ENCODE results near the gene PTGS1. TPM values are rescaled to one million over a fixed set of nuclear protein-coding genes. Genes with fewer than 3 reads are reported as not detected.
"Not testable (repeated sequence)": the region's sequence is repeated elsewhere in the genome, so short reads cannot be mapped to it uniquely, and the experiment has no call there.

PTGS1 gene
- under 1 TPM; 0.47 to 0.62 TPM for total RNA-seq

DNA sequence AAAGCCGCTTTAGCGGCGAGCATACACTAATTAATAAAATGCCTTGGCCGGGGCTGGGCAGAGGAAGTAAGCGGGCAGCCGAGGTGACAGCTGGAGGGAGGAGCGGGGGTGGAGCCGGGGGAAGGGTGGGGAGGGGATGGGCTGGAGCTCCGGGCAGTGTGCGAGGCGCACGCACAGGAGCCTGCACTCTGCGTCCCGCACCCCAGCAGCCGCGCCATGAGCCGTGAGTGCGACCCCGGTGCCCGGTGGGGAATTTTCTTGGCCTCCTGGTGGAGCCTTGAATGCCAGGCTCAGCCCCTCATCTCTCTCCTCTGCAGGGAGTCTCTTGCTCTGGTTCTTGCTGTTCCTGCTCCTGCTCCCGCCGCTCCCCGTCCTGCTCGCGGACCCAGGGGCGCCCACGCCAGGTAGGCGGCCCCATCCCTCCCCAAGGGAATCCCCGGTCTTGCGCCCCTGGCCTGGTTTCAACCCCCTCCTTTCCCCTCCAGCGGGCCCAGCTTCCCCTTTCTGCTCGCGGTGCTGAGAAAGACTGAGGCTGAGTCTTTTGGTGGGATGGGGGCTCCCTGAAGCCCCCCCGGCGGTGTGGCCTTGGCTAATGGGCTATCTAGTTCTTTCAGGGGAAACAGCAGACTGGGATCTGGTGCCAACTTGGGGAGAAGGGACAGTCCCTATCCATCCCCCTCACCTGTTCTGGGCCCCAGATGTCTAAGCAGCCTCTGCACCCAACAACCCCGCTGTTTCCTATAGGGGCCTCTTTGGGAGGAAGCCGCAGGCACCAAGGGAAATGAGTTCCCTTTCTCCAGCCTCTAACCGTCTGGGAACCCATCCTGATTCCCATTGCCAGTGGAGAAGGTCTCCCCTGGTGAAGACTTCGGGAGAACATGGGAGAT lies at the start of gene PTGS1:
TSS of gene PTGS1 (plus strand) at position 156 of the 887 bp plus-strand sequence. CDS start at position 217, 61 bp downstream.
- Mint-ChIP-seq H3K27ac (no peak within 1 kb of the TSS), H3K36me3 (no peaks in the 10 kb centered on the region), H3K9me3 (no peaks in the 10 kb centered on the region), H3K4me1 (peaks cover 4% of the 10 kb centered on the region), H3K27me3 (peaks cover 33% of the 10 kb centered on the region), H3K4me3 (peak within 1 kb of the TSS; percentile 60)
- DNase-seq: peak; percentile 21

DNA sequence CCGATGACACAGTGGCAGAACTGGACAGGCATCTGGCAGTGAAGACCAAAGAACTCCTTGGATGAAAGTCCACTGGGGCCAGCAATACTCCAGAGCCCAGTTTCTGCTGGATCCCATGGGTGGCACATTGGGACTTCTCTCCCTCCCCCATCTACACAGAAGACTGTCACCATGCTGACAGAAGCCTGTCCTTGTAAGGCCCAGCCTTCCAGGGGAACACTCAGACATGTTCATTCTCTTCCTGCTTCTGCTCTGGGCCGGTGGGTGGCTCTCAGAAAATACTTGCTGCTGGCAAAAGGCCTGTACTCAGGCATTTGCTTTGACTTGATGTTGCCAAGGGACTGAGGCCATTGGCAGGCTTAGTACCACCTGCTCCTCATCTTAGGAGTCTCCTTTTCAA lies 48.3 kb upstream of the PTGS1 start:
- no peaks in the 10 kb centered on the region for H3K27me3 Mint-ChIP-seq
- no peaks in the 10 kb centered on the region for H3K9me3 Mint-ChIP-seq
- H3K4me1 Mint-ChIP-seq: peaks cover 2% of the 10 kb centered on the region
- H3K36me3 Mint-ChIP-seq: peaks cover 20% of the 10 kb centered on the region
- H3K27ac Mint-ChIP-seq: no peak overlapping the region
- DNase-seq: no peak
- H3K4me3 Mint-ChIP-seq: no peak overlapping the region

DNA sequence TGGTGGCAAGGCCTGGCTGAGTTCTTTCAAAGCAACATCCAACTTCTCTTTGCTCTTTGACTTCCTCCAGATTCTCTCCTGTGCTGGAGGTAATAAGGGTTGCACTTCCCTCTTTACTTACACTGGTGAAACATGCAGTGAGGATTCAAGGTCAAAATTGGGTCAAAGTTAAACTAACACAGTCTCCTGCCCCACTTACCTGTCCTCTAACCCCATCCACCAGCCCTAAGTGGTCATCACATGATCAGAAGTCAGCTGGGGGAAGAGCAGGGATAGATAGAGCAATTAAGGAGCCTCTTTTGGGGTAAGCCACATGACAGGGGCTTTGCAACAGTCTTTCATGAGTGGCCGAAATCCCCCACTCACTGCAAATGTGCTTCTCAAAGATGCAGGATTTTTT lies 46.2 kb upstream of the PTGS1 start:
- H3K9me3 Mint-ChIP-seq, H3K27ac Mint-ChIP-seq, H3K4me1 Mint-ChIP-seq, H3K4me3 Mint-ChIP-seq, H3K27me3 Mint-ChIP-seq, DNase-seq: not testable (repeated sequence)
- H3K36me3 Mint-ChIP-seq: peaks cover 23% of the 10 kb centered on the region

DNA sequence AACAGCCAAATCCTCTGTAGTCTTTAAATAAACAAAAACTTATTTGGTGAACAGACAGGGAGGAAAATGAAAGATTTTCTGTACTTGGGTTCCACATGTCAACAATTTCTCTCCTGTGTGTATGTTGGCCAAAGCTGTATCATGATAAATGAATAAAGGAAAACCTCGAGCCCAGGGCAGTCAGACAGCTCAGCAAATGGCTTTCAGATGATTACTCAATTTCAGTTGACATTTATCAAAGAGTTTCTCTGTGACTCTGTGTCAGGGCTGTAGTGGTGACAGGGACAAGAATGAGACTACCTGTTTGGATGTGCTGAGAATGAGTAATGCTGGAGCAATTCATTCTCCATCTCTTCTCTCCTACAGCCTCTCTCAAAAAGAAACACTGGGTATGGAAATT lies 45.7 kb upstream of the PTGS1 start:
- Mint-ChIP-seq H3K4me1 (no peaks in the 10 kb centered on the region), H3K4me3 (no peak overlapping the region), H3K36me3 (peaks cover 22% of the 10 kb centered on the region), H3K27ac (no peak overlapping the region), H3K9me3 (no peaks in the 10 kb centered on the region), H3K27me3 (no peaks in the 10 kb centered on the region)
- no peak for DNase-seq

DNA sequence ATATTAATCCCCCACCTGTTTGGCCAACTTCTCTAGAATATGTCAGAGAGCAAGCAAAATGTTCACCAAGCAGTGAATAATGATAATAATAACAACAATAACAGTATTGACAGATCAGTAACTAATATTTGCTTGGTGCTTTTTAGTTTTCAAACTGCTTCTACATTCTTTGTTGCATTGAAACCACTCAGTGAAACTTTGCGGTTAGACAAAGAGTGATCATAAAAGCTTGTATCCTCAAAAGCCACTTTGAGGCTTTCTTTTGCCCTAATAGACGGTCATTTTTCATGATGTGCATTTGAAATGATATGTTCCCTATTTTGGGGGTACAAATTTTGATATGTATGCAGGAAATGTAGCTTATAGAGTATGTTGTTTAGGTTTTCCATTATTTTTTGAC lies 43.6 kb upstream of the PTGS1 start:
- Mint-ChIP-seq H3K36me3 (peaks cover 22% of the 10 kb centered on the region), H3K4me3 (no peak overlapping the region), H3K4me1 (no peaks in the 10 kb centered on the region), H3K27ac (no peak overlapping the region), H3K9me3 (no peaks in the 10 kb centered on the region), H3K27me3 (no peaks in the 10 kb centered on the region)
- no peak for DNase-seq

DNA sequence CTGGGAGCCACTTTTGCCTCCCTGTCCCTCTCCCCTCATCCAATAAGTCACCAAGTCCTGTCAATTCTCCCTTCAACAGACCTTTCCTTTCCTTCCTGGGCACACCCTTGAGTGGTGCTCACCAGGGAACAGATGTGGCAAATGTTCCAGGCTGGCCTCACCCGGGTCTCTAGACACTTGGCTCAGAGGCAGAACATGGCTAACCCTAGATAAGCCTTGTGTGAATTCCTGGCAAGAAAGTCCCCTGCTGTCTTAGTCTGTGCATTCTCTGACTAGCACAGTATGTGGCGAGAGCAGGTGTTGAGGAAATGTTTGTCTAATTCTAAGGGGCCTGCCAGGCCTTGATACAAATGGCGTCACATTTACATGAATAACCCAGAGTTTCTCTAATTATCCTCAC lies 41.2 kb upstream of the PTGS1 start:
- Mint-ChIP-seq H3K4me3 (no peak overlapping the region), H3K9me3 (no peaks in the 10 kb centered on the region), H3K27ac (no peak overlapping the region), H3K4me1 (no peaks in the 10 kb centered on the region), H3K27me3 (no peaks in the 10 kb centered on the region), H3K36me3 (peaks cover 8% of the 10 kb centered on the region)
- no peak for DNase-seq

DNA sequence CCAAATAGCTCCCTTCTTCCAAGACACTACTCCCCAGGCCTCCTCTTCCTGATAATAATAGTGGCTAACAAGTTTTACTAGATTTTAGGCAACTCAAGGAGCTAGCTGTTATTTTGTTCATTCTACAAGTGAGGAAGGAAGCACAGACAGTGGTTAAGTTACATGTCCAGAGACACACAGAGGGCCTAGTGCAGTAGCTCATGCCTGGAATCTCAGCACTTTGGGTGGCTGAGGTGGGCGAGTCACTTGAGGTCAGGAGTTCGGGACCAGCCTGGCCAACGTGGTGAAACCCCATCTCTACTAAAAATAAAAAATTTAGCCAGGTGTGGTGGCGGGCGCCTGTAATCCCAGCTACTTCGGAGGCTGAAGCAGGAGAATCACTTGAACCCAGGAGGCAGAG lies 40.4 kb upstream of the PTGS1 start:
- H3K4me1 Mint-ChIP-seq, H3K36me3 Mint-ChIP-seq, H3K4me3 Mint-ChIP-seq, DNase-seq, H3K27ac Mint-ChIP-seq, H3K9me3 Mint-ChIP-seq, H3K27me3 Mint-ChIP-seq: not testable (repeated sequence)

DNA sequence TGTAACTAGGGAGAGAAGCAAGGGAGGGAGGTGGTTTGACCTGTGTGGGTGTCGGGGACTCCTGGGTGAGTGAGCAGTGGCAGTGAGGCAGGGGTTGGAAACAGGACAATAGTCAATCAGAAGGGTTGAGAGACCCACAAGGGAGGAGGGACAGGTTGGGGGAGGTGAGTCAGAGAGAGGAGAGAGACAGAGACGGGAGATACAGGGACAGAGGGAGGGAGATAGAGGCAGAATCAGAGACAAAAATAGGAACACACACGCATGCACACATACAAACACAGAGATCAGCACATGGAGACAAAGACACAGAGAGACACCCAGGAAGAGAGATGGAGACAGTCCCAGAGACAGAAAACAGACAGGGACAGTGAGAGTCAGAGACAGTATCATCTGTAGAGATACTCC lies 39.3 kb upstream of the PTGS1 start:
- Mint-ChIP-seq H3K9me3 (no peaks in the 10 kb centered on the region), H3K27me3 (no peaks in the 10 kb centered on the region), H3K27ac (no peak overlapping the region), H3K36me3 (peaks cover 8% of the 10 kb centered on the region), H3K4me1 (no peaks in the 10 kb centered on the region), H3K4me3 (no peak overlapping the region)
- no peak for DNase-seq

DNA sequence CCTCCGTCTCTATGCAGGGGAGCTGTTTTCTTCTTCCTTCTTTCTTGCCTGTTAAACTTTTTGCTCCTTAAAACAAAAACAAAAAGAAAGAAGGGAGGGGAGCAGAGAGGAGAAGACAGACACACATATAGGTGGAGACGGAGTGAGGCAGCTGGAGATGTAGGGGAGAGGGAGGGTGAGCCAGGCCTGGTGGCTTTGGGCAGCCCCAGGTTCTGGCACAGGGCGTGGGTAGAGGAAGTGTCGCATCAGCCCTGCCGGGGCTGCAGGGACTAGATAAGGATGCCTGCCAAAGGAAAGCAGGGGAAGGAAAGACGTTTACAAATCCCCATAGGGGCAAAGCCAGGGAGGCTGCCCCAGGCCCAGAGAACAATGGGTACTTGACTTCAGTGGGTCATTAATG lies 38.7 kb upstream of the PTGS1 start:
- no peak for DNase-seq
- Mint-ChIP-seq H3K36me3 (peaks cover 8% of the 10 kb centered on the region), H3K9me3 (no peaks in the 10 kb centered on the region), H3K27me3 (no peaks in the 10 kb centered on the region), H3K27ac (no peak overlapping the region), H3K4me1 (no peaks in the 10 kb centered on the region), H3K4me3 (no peak overlapping the region)

DNA sequence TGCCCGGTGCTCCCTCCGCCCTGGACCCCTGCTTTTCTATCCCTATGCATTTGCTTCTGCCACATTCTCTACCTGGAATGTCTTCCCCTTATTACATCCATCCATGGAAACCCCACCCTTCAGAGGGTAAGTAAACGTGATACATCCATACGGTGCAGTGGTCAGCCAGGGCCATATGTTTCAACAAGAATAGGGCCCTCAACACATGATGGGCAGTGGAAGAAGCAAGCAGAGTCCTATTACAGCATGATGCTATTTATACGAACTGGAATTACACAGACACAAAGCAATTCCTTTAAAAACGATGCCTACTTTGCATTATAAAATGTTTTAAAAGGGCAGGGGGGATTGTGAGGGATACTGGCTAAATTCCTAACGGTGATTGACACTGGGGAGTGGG lies 38.2 kb upstream of the PTGS1 start:
- Mint-ChIP-seq H3K4me1 (no peaks in the 10 kb centered on the region), H3K9me3 (no peaks in the 10 kb centered on the region), H3K4me3 (no peak overlapping the region), H3K27ac (no peak overlapping the region), H3K36me3 (peaks cover 8% of the 10 kb centered on the region), H3K27me3 (no peaks in the 10 kb centered on the region)
- no peak for DNase-seq

DNA sequence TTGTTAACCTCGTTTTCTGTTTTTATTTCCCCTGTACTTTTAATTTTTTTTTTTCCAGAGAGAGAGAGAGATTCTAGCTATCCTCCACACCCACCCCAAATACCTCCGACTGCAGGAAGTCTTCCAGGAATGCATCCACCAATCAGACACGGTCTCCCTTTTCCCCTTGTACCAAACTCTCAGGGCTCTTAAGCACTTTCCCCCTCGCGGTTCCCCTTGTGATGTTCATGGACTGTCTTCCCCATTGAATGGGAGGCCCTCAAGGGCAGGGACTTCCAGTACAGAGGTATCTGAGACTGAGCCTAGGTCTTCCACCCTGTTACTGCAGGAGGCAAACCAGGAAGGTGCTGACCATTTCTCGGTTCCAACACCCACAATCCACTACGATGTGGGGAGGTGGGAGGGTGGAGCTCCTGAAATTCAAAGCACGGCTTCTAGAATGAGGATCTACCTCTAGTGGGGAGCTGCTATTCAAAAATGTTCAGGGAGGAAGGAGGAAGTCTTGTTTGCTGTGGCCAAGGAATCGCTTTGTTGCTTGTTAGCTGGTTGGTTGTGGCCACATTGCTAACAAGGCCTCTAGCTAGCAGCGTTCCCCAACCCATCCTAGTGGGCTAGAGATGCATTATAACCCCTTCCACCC lies 37.5 kb upstream of the PTGS1 start:
- H3K4me1 Mint-ChIP-seq: no peaks in the 10 kb centered on the region
- no peak for DNase-seq
- no peak overlapping the region for H3K27ac Mint-ChIP-seq
- H3K9me3 Mint-ChIP-seq: no peaks in the 10 kb centered on the region
- peaks cover 8% of the 10 kb centered on the region for H3K36me3 Mint-ChIP-seq
- H3K27me3 Mint-ChIP-seq: no peaks in the 10 kb centered on the region
- no peak overlapping the region for H3K4me3 Mint-ChIP-seq

DNA sequence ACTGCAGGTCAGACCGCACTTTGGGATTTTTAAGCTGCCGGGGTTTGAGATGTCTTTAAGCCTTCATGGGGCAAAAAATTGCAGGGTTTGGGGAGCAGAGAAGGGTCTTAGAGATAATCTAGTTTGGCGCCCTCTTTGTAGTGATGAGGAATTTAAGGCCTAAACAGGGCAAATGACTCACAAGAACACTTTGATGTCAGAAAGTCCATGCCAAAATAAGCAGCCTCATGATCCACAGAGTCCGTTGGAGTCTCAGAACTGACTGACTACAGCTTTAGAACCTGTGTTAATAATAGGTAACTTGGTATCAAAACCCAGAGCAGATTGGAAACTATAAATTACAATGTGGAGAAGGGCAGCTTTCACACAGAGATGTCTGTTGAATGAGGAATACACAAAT lies 35.9 kb upstream of the PTGS1 start:
- Mint-ChIP-seq H3K9me3 (no peaks in the 10 kb centered on the region), H3K4me3 (no peak overlapping the region), H3K4me1 (no peaks in the 10 kb centered on the region), H3K36me3 (no peaks in the 10 kb centered on the region), H3K27ac (no peak overlapping the region), H3K27me3 (peaks cover 3% of the 10 kb centered on the region)
- no peak for DNase-seq

DNA sequence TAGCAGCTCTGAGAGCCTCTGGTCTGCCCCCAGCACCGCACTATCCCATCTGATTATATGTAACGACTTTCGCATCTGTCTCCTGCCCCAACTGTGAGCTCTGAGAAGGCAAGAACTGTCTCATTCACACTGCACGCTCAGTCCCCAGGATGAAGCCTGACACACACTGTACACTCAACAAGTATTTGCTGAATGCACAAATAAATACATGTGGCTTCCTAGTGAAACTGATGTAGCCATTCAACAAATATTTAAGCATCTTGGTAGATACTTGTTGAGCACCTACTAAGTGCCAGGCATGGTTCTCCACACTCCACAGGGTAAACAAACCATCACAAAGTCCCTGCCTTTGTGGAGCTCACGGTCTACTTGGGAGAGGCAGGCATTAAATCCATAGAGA lies 34.6 kb upstream of the PTGS1 start:
- H3K4me1 Mint-ChIP-seq: no peaks in the 10 kb centered on the region
- peaks cover 3% of the 10 kb centered on the region for H3K27me3 Mint-ChIP-seq
- no peak for DNase-seq

DNA sequence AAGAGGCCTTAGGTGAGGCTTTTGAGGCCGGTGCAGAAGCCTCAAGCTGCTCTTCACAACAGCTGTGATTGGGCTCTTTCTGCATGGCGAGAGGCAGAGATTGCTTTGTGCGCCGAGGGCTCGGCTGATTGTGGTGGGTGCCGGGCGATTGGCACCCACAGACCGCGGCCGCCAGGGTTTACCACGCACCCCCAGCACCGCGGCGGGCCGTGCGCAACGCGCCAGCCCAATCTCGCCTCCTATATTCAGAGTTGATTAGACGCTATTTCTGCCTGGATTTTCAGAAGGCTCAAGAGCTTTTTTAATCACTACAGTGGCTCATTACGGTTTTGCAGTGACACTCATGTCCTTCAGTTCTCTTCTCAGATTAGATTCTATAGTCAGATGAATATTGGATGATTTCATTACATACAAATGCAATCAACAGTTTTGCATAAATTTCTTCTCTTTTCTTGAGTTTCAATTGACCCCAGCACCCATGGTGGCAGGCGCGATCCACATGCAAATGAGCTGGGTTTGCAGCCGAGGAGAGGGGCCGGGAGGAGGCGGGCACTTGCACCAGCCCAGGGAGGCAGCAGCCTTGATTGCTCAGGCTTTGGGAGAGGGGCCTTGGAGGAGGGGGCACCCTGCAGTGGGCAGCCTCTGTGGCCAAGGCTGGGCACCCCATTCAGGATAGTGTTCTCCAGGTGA lies 33.8 kb upstream of the PTGS1 start:
- H3K36me3 Mint-ChIP-seq: no peaks in the 10 kb centered on the region
- H3K4me1 Mint-ChIP-seq: no peaks in the 10 kb centered on the region
- no peaks in the 10 kb centered on the region for H3K9me3 Mint-ChIP-seq
- H3K27me3 Mint-ChIP-seq: peaks cover 3% of the 10 kb centered on the region
- no peak overlapping the region for H3K27ac Mint-ChIP-seq
- no peak for DNase-seq
- H3K4me3 Mint-ChIP-seq: no peak overlapping the region

More for the DNA sequence above, 34.6 kb upstream of the PTGS1 start:
- H3K4me3 Mint-ChIP-seq: no peak overlapping the region
- H3K27ac Mint-ChIP-seq: no peak overlapping the region
- H3K9me3 Mint-ChIP-seq: no peaks in the 10 kb centered on the region
- no peaks in the 10 kb centered on the region for H3K36me3 Mint-ChIP-seq

DNA sequence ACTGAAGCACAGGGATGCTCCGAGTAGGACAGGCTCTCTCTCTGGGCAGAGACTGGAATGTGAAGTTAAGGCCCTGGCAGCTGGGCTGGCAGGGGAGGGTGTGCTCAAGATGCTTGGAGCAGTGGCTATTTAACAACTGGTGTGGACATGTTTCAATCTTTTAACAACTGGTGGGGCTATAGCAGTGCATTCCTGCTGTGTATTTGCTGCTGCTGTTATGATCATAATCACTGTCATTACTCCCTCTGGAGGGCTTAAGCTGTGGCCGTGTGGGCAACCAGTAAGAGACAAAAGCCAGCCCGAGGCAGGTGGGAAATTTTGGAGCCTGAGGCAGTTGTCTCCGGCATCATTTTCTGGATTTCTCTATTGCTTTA lies 33.3 kb upstream of the PTGS1 start:
- no peak for DNase-seq
- no peak overlapping the region for H3K27ac Mint-ChIP-seq
- no peaks in the 10 kb centered on the region for H3K4me1 Mint-ChIP-seq
- no peak overlapping the region for H3K4me3 Mint-ChIP-seq
- H3K27me3 Mint-ChIP-seq: peaks cover 3% of the 10 kb centered on the region
- H3K9me3 Mint-ChIP-seq: no peaks in the 10 kb centered on the region
- H3K36me3 Mint-ChIP-seq: no peaks in the 10 kb centered on the region
